Cardiac muscle cell (in vitro differentiated cells and primary cell): Measurements from ENCODE around the gene UGDH. TPM values are rescaled to one million over a fixed set of nuclear protein-coding genes. Genes with fewer than 3 reads are reported as not detected.

Experiments
- DNase-seq, 2 donors: peaks; one replicate each; pipeline versions ENCODE4 v3.0.0 to v3.0.0-alpha.2; 2010 to 2017; ENCODE audit warnings: low read depth in 1 of 2, low spot score in 1 of 2
- H3K27ac ChIP-seq: fragments of 200-600 bp; sonication (generic); 2 replicates; pipeline ENCODE4 v1.5.1; 2016
- H3K27me3 ChIP-seq: fragments of 200-600 bp; sonication (generic); 2 replicates; pipeline ENCODE4 v1.6.0; 2016; ENCODE audit warnings: control low read depth
- H3K36me3 ChIP-seq: fragments of 200-600 bp; sonication (generic); 2 replicates; pipeline ENCODE4 v1.5.1; 2016; ENCODE audit warnings: control low read depth
- H3K4me1 ChIP-seq: fragments of 200-600 bp; sonication (generic); 2 replicates; pipeline ENCODE4 v1.8.1; 2017; ENCODE audit warnings: low read depth, mild to moderate bottlenecking, mixed run types
- H3K4me3 ChIP-seq: fragments of 200-600 bp; sonication (generic); 2 replicates; pipeline ENCODE4 v1.5.1; 2016; ENCODE audit warnings: mild to moderate bottlenecking
- H3K9me3 ChIP-seq: fragments of 200-600 bp; sonication (generic); 2 replicates; pipeline ENCODE4 v1.5.1; 2017; ENCODE audit warnings: low read depth, mild to moderate bottlenecking, control low read depth
- CTCF ChIP-seq: IDR thresholded peaks from 2 replicates; pipeline ENCODE4 v1.5.1; 2012; ENCODE audit warnings: low read depth, mild to moderate bottlenecking, low read length
- polyA plus RNA-seq: library from polyadenylated mRNA; unstranded; fragments of >200 nt; fragmentation: Nextera tagmentation; extraction: Ambion mirVana; gene quantifications from 2 replicates; pipeline ENCODE4 v1.2.1, GENCODE V29; 2016
- total RNA-seq: library from RNA; depleted of rRNA; stranded (reverse); fragments of >200 nt; gene quantifications from 2 replicates; pipeline ENCODE4 v1.2.3, GENCODE V29; 2016

UGDH gene
- total and polyA plus RNA-seq, 2 experiments from 2014 or later, result 26.1 to 85.6 TPM

GRCh38 chr4:39497909-39498726 is 29.1 kb downstream of the UGDH start:
- Histone ChIP-seq H3K9me3 (no peaks in the 10 kb centered on the region), H3K27me3 (no peaks in the 10 kb centered on the region), H3K36me3 (peaks cover 26% of the 10 kb centered on the region), H3K4me1 (no peaks in the 10 kb centered on the region), H3K4me3 (no peak overlapping the region), H3K27ac (peak overlapping the region; percentile 12)
- no peak for TF ChIP-seq CTCF
- no peak for DNase-seq

GRCh38 chr4:39495446-39496213 is 31.6 kb downstream of the UGDH start:
- H3K4me3 ChIP-seq, result no peak overlapping the region
- no peaks in the 10 kb centered on the region for H3K27me3 ChIP-seq
- no peaks in the 10 kb centered on the region for H3K4me1 ChIP-seq
- no peak for TF ChIP-seq CTCF
- DNase-seq, result peak in 1 of 2 donors; percentile 19
- H3K27ac ChIP-seq, result no peak overlapping the region
- H3K9me3 ChIP-seq, result no peaks in the 10 kb centered on the region
- peaks cover 19% of the 10 kb centered on the region for H3K36me3 ChIP-seq

- Histone ChIP-seq H3K27me3 (no peaks in the 10 kb centered on the region), H3K36me3 (peaks cover 12% of the 10 kb centered on the region), H3K4me1 (no peaks in the 10 kb centered on the region), H3K4me3 (no peak overlapping the region), H3K27ac (no peak overlapping the region), H3K9me3 (no peaks in the 10 kb centered on the region)
- TF ChIP-seq CTCF, result no peak
- no peak for DNase-seq
These were observed 32.9 kb downstream of the UGDH start for GRCh38 chr4:39494354-39494753.

- no peak overlapping the region for H3K27ac ChIP-seq
- H3K4me3 ChIP-seq, result no peak overlapping the region
- no peak for TF ChIP-seq CTCF
- H3K27me3 ChIP-seq, result no peaks in the 10 kb centered on the region
- no peaks in the 10 kb centered on the region for H3K9me3 ChIP-seq
- H3K4me1 ChIP-seq, result no peaks in the 10 kb centered on the region
- H3K36me3 ChIP-seq, result no peaks in the 10 kb centered on the region
- no peak for DNase-seq
These were observed 36.9 kb downstream of the UGDH start for GRCh38 chr4:39490322-39490721.

GRCh38 chr4:39486221-39486804 is 40.9 kb downstream of the UGDH start:
- no peak for TF ChIP-seq CTCF
- H3K27ac ChIP-seq, result no peak overlapping the region
- H3K4me1 ChIP-seq, result no peaks in the 10 kb centered on the region
- H3K27me3 ChIP-seq, result no peaks in the 10 kb centered on the region
- H3K4me3 ChIP-seq, result no peak overlapping the region
- no peaks in the 10 kb centered on the region for H3K9me3 ChIP-seq
- no peaks in the 10 kb centered on the region for H3K36me3 ChIP-seq
- DNase-seq, result no peak
